Activated B cell treated with CpG ODN at 0.5 μM for 24 hours (primary cell): ENCODE measurements around the gene CLCF1. TPM values are rescaled to one million over a fixed set of nuclear protein-coding genes. Genes with fewer than 3 reads are reported as not detected.

ENCODE experiments used
- ATAC-seq: fragments of 200-7000 bp; cut with Tn5 transposase; one replicate; pipeline ENCODE4 v1.10.0; 2021; ENCODE audit warnings: low read depth, mild to moderate bottlenecking, moderate library complexity
- CTCF ChIA-PET: fragments of 350-600 bp; sonication (Branson Sonifier 250); formaldehyde crosslinking; loops from one replicate; lab custom pipeline; 2021; ENCODE audit warnings: antibody characterized with exemption; lab: Charles Lee
- POLR2A ChIA-PET: fragments of 350-600 bp; sonication (Branson Sonifier 250); formaldehyde crosslinking; loops from one replicate; lab custom pipeline; 2021; ENCODE audit warnings: antibody characterized with exemption; lab: Charles Lee
- DNase-seq: peaks from one replicate; pipeline ENCODE4 v3.0.0; 2022
- H3K27ac Mint-ChIP-seq: one replicate; pipeline ENCODE4 v1.8.0; 2020; ENCODE audit warnings: mixed read lengths
- H3K27me3 Mint-ChIP-seq: one replicate; pipeline ENCODE4 v1.8.0; 2021; ENCODE audit warnings: mixed read lengths
- H3K36me3 Mint-ChIP-seq: one replicate; pipeline ENCODE4 v1.8.0; 2021; ENCODE audit warnings: low read depth, mixed read lengths
- H3K4me1 Mint-ChIP-seq: one replicate; pipeline ENCODE4 v1.8.0; 2021; ENCODE audit warnings: mixed read lengths
- H3K4me3 Mint-ChIP-seq: one replicate; pipeline ENCODE4 v1.8.0; 2020; ENCODE audit warnings: mild to moderate bottlenecking, mixed read lengths
- H3K9me3 Mint-ChIP-seq: one replicate; pipeline ENCODE4 v1.8.0; 2020; ENCODE audit warnings: mixed read lengths
- intact Hi-C: fragments of 100-400 bp; cut with micrococcal nuclease; formaldehyde crosslinking; loops from one replicate; pipeline ENCODE4 v1.15.1; 2024
- total RNA-seq: library from RNA; stranded (reverse); gene quantifications from 2 replicates; pipeline ENCODE4 v1.2.3, GENCODE V29; 2022
- TF ChIP-seq, protein P1 (sequence below): fragments of 200-600 bp; IDR thresholded peaks from one replicate; pipeline ENCODE4 v1.8.0; 2022; ENCODE audit warnings: antibody characterized with exemption, mild to moderate bottlenecking

The CLCF1 gene
- total RNA-seq, 1 donor from 2014 or later = 30.7 TPM

DNA sequence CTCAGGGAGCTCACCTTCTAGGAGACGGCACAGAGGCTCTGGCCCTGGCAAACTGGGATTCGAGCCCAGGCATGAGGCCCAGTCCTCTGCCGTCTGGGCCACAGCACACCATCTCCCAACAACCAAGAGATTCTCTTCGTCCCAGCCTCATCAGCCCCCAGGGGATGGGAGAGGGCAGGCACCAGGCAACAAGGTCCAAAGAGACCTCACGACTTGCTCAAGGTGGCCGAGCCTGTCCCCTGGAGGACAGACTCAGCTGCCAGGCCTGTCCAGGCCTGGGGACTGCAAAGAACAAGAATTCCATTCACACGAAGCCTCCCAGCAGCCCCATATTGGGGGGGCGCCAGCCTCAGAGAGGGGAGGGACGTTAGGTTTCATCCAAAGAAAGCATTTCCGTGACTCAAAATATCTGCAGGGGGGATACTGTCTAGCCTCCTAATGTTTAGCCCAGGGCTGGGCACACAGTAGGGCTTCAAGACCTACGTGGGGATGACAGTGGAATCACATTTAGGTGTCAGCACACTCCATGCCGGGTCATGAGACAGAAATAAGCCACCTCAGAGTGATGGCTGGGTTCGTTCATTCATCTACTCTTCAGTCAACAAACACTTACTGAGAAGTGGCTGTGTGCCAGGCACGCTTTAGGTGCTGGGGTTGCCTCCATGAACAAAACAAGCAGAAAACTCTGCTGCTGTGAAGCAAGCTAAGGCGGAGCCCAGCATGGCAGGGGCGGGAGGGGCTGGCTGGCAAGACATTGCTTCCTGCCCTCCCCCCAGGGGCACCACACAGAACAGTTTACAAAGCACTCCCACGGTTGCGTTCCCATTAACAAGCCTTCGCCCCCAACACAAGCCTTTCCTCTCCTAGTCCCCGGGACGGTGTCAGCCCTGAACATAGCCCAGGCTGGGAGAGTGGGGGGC is 43.3 kb upstream of the CLCF1 start:
- intact Hi-C loops = no loop called here
- no peaks in the 10 kb centered on the region for H3K36me3 Mint-ChIP-seq
- CTCF ChIA-PET = interaction anchor here (0.8 to 5.0 kb wide), 3 partner anchors 14 to 34 kb away, joined by 3 to 53 read pairs (median 5); partner anchors contain the start of genes PPP1CA and TBC1D10C

DNA sequence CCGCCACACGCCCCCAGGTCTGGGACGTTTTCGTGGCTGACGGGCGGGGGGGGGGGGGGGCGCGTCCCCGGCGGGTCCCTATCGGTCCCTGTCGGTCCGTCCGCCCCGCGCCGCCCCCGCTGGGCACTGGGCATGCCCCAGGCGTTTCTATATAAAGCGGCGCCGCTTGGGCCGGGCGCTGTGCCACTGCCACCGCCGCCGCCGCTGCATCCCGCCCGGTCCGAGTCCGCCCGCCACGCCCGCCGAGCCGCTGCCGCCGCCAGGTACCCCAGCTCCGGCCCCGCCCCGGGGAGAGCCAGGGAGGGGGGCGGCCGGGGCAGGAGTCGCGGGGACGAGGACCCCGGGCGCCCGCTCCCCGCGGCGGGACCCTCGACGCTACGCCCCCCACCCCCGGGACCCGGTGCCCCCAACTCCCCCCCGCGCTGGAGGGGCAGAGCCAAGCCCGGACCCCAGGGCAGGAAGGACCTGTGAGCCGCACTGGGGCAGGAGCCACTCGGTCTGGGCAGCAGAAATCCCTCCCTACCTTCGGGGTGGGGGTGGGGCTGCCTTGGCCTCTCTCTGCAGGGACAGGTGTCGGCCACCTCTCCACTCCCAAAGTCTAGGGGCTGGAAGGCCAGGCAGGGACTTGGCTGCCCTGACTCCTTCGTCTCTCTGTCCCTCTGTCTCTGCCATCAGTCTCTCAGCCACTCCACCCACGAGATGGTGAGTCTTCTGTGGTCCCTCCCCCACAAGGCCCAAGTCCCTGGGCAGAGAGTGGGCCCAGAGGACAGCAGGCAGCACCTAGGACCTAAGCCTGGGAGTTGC is 42.3 kb upstream of the CLCF1 start, which contains the start of gene CARNS1:
CARNS1 (plus strand) TSS at position 178 of the 804 bp plus-strand sequence; CDS start at position 700, 522 bp downstream.
- no peaks in the 10 kb centered on the region for H3K36me3 Mint-ChIP-seq
- peaks cover 83% of the 10 kb centered on the region for H3K4me1 Mint-ChIP-seq
- no peaks in the 10 kb centered on the region for H3K9me3 Mint-ChIP-seq
- H3K27me3 Mint-ChIP-seq = no peaks in the 10 kb centered on the region
- intact Hi-C loops = no loop called here
- CTCF ChIA-PET = interaction anchor here (0.8 kb wide), 1 partner anchor 14 kb away, joined by 3 read pairs; the partner anchor contains the start of gene PPP1CA
- DNase-seq (no peak), ATAC-seq (no peak)
- POLR2A ChIA-PET = interaction anchor here (0.5 to 13.9 kb wide), 6 partner anchors 8 to 289 kb away, joined by 5 to 404 read pairs (median 60); partner anchors contain the start of genes PPP1CA, PTPRCAP, RPS6KB2 and TBC1D10C
- TF ChIP-seq, protein P1, sequence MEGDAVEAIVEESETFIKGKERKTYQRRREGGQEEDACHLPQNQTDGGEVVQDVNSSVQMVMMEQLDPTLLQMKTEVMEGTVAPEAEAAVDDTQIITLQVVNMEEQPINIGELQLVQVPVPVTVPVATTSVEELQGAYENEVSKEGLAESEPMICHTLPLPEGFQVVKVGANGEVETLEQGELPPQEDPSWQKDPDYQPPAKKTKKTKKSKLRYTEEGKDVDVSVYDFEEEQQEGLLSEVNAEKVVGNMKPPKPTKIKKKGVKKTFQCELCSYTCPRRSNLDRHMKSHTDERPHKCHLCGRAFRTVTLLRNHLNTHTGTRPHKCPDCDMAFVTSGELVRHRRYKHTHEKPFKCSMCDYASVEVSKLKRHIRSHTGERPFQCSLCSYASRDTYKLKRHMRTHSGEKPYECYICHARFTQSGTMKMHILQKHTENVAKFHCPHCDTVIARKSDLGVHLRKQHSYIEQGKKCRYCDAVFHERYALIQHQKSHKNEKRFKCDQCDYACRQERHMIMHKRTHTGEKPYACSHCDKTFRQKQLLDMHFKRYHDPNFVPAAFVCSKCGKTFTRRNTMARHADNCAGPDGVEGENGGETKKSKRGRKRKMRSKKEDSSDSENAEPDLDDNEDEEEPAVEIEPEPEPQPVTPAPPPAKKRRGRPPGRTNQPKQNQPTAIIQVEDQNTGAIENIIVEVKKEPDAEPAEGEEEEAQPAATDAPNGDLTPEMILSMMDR = no peak
- H3K27ac Mint-ChIP-seq = peak within 1 kb of the TSS; percentile 90
- H3K4me3 Mint-ChIP-seq = peak within 1 kb of the TSS; percentile 83

More for the DNA sequence above, 43.3 kb upstream of the CLCF1 start:
- Mint-ChIP-seq H3K4me1 (peaks cover 77% of the 10 kb centered on the region), H3K4me3 (peak overlapping the region; percentile 72), H3K27me3 (no peaks in the 10 kb centered on the region), H3K27ac (peak overlapping the region; percentile 90), H3K9me3 (no peaks in the 10 kb centered on the region)
- TF ChIP-seq, protein P1 = no peak
- POLR2A ChIA-PET = interaction anchor here (0.5 to 13.9 kb wide), 11 partner anchors 9 to 290 kb away, joined by 3 to 404 read pairs (median 18); partner anchors contain the start of genes PITPNM1, POLD4, PPP1CA and PTPRCAP
- no peak for DNase-seq
- no peak for ATAC-seq

DNA sequence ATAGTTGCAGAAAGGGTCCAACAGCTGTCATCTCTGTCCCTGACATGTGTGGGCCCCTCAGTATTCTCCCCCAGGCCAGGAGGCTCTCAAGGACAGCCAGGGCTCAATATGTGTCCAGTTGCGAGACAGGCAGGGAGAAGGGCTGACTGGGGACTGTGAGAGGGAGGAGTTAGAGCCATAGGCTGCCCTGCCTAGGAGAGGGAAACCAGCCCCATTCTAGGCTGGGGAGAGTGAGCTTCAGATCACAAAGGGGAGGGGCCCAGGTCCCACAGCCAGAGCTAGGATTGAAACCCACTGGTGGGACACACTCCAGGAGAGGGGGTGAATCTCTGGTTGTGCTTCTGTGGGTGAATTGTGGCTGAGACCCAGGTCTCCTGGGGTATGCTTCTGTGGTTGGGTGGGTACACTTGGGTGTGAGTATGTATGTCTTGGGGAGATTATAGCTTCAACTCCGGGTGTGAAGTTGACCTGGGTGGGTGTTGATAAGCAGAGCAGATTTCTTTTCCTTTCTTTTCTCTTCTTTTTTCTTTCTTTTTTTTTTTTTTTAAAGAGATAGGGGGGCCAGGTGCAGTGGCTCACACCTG is 40.0 kb upstream of the CLCF1 start:
- Mint-ChIP-seq H3K4me1 (peaks cover 84% of the 10 kb centered on the region), H3K36me3 (peaks cover 4% of the 10 kb centered on the region), H3K27me3 (no peaks in the 10 kb centered on the region), H3K4me3 (peak overlapping the region; percentile 41), H3K9me3 (no peaks in the 10 kb centered on the region), H3K27ac (peak overlapping the region; percentile 76)
- DNase-seq (no peak), ATAC-seq (no peak)
- TF ChIP-seq, protein P1 = no peak
- ChIA-PET CTCF (interaction anchor here (2.8 to 3.2 kb wide), 2 partner anchors 10 to 12 kb away, joined by 9 to 18 read pairs; partner anchors contain the start of genes PPP1CA and TBC1D10C), POLR2A (interaction anchor here (0.5 to 13.9 kb wide), 21 partner anchors 11 to 1149 kb away, joined by 3 to 404 read pairs (median 5); partner anchors contain the start of genes AIP, CDK2AP2, CORO1B and POLD4)
- intact Hi-C loops = no loop called here

DNA sequence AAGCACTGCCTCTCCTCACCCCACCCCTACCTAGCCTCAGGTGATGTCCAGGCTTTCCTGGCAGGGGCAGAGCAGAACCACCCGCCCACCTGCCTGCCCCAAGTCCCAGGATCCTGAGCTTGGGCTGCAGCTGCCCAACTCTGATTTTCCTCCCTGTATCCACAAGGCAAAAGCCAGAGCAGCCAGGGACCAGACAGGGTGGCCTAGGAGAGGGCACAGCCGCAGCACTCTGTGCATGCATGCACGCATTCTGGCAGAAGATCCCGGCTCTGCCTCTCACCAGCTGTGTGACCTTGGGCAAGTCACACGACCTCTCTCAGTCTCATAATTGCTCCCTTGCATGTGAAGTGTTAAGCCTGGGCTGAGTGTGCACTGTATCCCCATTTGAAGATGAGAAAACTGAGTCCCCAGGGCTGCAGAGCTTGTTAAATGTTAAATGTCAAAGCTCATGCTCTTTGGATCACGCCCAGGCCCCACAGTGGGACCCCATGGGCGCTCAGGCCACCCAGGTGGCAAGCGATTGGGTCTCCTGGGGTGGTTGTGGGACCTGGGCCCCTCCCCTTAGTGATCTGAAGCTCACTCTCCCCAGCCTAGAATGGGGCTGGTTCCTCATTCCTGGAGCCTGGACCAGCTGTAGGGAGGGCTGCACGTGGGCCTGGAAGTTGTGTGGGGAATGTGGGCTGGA is 39.2 kb upstream of the CLCF1 start:
- ChIA-PET POLR2A (interaction anchor here (0.5 to 13.9 kb wide), 22 partner anchors 7 to 172 kb away, joined by 3 to 404 read pairs (median 5); partner anchors contain the start of genes AIP, CDK2AP2, CORO1B and POLD4), CTCF (interaction anchor here (1.0 to 3.2 kb wide), 3 partner anchors 8 to 12 kb away, joined by 3 to 18 read pairs (median 9); partner anchors contain the start of genes PPP1CA and TBC1D10C)
- no peaks in the 10 kb centered on the region for H3K9me3 Mint-ChIP-seq
- no peak for ATAC-seq
- H3K27ac Mint-ChIP-seq = peak overlapping the region; percentile 76
- peak overlapping the region; percentile 41 for H3K4me3 Mint-ChIP-seq
- H3K4me1 Mint-ChIP-seq = peaks cover 84% of the 10 kb centered on the region
- H3K27me3 Mint-ChIP-seq = no peaks in the 10 kb centered on the region
- no peak for DNase-seq
- H3K36me3 Mint-ChIP-seq = peaks cover 11% of the 10 kb centered on the region
- intact Hi-C loops = no loop called here
- TF ChIP-seq, protein P1 = no peak
